ENCODE data around the gene VAPA.

Gene VAPA

GRCh38 chr18:9996094-9996493 is 82.3 kb downstream of the VAPA start:
- no peak for TF ChIP-seq CTCF (IDR thresholded peaks at IDR 0.05; ENCODE audit: low read length, missing control alignments)
- H3K4me3 ChIP-seq (replicated peaks; ENCODE audit: low read depth, low read length) = no peak overlapping the region
- no peak for DNase-seq (ENCODE audit: low read depth)

- no peak for DNase-seq (ENCODE audit: low read depth)
- TF ChIP-seq CTCF (IDR thresholded peaks at IDR 0.05; ENCODE audit: low read length, missing control alignments) = no peak
- H3K4me3 ChIP-seq (replicated peaks; ENCODE audit: low read depth, low read length) = no peak overlapping the region
Measured at GRCh38 chr18:9997711-9998110, 83.9 kb downstream of the VAPA start.

GRCh38 chr18:9998330-9998729 is 84.5 kb downstream of the VAPA start:
- TF ChIP-seq CTCF (IDR thresholded peaks at IDR 0.05; ENCODE audit: low read length, missing control alignments) = no peak
- no peak for DNase-seq (ENCODE audit: low read depth)
- H3K4me3 ChIP-seq (replicated peaks; ENCODE audit: low read depth, low read length) = no peak overlapping the region

GRCh38 chr18:10002280-10002679 is 88.5 kb downstream of the VAPA start:
- no peak for DNase-seq (ENCODE audit: low read depth)
- no peak overlapping the region for H3K4me3 ChIP-seq (replicated peaks; ENCODE audit: low read depth, low read length)
- no peak for TF ChIP-seq CTCF (IDR thresholded peaks at IDR 0.05; ENCODE audit: low read length, missing control alignments)

- no peak overlapping the region for H3K4me3 ChIP-seq (replicated peaks; ENCODE audit: low read depth, low read length)
- TF ChIP-seq CTCF (IDR thresholded peaks at IDR 0.05; ENCODE audit: low read length, missing control alignments) = no peak
- no peak for DNase-seq (ENCODE audit: low read depth)
Measured at GRCh38 chr18:10003281-10003680, 89.5 kb downstream of the VAPA start.

- no peak for DNase-seq (ENCODE audit: low read depth)
- no peak for TF ChIP-seq CTCF (IDR thresholded peaks at IDR 0.05; ENCODE audit: low read length, missing control alignments)
Measured at GRCh38 chr18:10003866-10004265, 90.0 kb downstream of the VAPA start.

GRCh38 chr18:10006311-10006893 is 92.6 kb downstream of the VAPA start:
- peak; percentile 59 for DNase-seq (ENCODE audit: low read depth)
- TF ChIP-seq CTCF (IDR thresholded peaks at IDR 0.05; ENCODE audit: low read length, missing control alignments) = peak; percentile 34
- H3K4me3 ChIP-seq (replicated peaks; ENCODE audit: low read depth, low read length) = no peak overlapping the region

More at GRCh38 chr18:10003866-10004265, 90.0 kb downstream of the VAPA start:
- no peak overlapping the region for H3K4me3 ChIP-seq (replicated peaks; ENCODE audit: low read depth, low read length)
